NB4 (cell line): ENCODE data around the gene PLP2.

ENCODE experiments used
- DNase-seq: peaks from one replicate; pipeline ENCODE4 v3.0.0; 2010; ENCODE audit warnings: low read depth
- H3K4me3 ChIP-seq: one replicate; pipeline ENCODE4 v1.5.1; 2011; ENCODE audit warnings: mild to moderate bottlenecking, low read depth, low read length, moderate library complexity
- MYC ChIP-seq: IDR thresholded peaks from 2 replicates; pipeline ENCODE4 v1.6.1; 2011; ENCODE audit warnings: low read depth, low read length
- POLR2A ChIP-seq: IDR thresholded peaks from 2 replicates; pipeline ENCODE4 v1.6.1; 2011; ENCODE audit warnings: mild to moderate bottlenecking; ENCODE audit not compliant: insufficient read length; ENCODE audit errors: extremely low read depth
- TF ChIP-seq, protein P1 (sequence below): IDR thresholded peaks from 2 replicates; pipeline ENCODE4 v1.6.1; 2011; ENCODE audit warnings: low read depth, low read length
- TF ChIP-seq, protein P2 (sequence below): IDR thresholded peaks from one replicate; pipeline ENCODE4 v1.5.1; 2012; ENCODE audit warnings: low read depth, low read length

PLP2 gene

DNA sequence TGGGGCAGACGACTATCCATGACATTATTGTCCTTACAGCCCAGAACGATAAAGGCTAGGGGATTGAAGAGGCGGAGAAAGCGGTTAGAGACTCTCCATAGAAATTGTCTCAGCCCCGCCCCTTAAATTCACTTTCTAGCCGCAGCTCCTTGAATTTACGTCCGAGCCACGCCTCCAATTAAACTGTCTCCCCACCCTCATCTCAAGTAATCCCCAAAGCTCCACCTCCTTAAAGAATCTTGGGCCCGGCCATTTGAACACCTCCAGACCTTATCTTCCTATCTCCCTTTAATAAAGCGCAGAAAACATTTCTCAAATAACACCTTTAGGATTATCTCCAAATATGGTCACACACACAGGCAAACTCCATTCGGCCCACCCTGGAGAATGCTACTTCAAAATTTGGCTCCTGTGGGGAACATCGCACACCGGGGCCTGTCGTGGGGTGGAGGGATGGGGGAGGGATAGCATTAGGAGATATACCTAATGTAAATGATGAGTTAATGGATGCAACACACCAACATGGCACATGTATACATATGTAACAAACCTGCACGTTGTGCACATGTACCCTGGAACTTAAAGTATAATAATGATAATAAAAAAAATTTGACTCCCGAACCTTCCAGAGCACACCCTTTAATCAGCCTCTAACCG is 16.3 kb upstream of the PLP2 start:
- TF ChIP-seq, protein P1, sequence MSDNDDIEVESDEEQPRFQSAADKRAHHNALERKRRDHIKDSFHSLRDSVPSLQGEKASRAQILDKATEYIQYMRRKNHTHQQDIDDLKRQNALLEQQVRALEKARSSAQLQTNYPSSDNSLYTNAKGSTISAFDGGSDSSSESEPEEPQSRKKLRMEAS, result no peak
- TF ChIP-seq MYC (no peak), POLR2A (no peak)
- TF ChIP-seq, protein P2, sequence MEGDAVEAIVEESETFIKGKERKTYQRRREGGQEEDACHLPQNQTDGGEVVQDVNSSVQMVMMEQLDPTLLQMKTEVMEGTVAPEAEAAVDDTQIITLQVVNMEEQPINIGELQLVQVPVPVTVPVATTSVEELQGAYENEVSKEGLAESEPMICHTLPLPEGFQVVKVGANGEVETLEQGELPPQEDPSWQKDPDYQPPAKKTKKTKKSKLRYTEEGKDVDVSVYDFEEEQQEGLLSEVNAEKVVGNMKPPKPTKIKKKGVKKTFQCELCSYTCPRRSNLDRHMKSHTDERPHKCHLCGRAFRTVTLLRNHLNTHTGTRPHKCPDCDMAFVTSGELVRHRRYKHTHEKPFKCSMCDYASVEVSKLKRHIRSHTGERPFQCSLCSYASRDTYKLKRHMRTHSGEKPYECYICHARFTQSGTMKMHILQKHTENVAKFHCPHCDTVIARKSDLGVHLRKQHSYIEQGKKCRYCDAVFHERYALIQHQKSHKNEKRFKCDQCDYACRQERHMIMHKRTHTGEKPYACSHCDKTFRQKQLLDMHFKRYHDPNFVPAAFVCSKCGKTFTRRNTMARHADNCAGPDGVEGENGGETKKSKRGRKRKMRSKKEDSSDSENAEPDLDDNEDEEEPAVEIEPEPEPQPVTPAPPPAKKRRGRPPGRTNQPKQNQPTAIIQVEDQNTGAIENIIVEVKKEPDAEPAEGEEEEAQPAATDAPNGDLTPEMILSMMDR, result no peak
- DNase-seq, result peak; percentile 80
- peak overlapping the region; percentile 42 for H3K4me3 ChIP-seq

DNA sequence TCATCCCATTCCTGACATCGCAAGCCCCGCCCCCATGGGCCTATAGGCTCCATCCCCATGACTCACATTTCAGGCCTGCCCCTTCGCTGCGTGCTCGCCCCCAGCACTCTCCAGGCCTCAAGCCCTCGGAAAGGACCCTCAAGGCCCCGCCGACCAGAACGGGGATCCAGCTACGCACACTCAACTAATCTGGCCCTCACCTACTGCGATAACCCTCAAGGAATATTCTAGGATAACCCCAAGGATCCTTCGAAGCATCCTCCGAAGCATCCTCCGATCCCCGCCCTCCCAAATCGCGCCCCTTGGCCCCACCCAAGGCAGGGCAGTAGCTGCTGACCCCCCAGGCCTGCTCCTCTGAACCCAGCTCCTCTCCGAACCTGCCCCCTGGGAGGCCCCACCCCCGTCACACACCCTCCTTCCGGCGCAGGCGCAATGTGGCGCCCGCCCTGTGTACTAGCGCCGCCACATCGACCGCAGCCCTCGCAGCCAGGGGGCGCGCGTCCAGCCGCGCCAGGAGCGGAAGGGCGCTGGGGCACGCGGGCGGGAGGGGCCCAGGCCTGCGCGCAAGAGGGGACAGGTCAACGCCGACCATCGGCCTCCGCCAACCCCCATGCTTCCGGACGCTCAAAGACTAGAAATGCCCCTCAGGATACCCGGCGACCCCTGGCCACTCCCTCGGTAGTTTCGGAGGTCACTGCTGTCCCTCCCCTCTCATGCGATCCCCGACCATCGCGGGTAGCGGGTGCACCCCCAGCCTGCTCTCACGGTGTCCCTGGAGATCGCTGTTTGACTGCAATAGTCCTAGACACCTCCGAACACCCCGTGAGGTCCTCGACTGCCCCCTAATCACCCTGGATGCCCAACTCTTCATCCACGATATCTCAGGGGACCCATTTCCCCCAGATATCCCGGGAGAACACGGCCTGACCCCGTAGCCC is 15.5 kb upstream of the PLP2 start:
- TF ChIP-seq MYC, result peak; percentile 66
- TF ChIP-seq, protein P2, result peak; percentile 36
- peak; percentile 34 for TF ChIP-seq POLR2A
- TF ChIP-seq, protein P1, result peak; percentile 76
- H3K4me3 ChIP-seq, result peak overlapping the region; percentile 42
- DNase-seq, result peak; percentile 82

DNA sequence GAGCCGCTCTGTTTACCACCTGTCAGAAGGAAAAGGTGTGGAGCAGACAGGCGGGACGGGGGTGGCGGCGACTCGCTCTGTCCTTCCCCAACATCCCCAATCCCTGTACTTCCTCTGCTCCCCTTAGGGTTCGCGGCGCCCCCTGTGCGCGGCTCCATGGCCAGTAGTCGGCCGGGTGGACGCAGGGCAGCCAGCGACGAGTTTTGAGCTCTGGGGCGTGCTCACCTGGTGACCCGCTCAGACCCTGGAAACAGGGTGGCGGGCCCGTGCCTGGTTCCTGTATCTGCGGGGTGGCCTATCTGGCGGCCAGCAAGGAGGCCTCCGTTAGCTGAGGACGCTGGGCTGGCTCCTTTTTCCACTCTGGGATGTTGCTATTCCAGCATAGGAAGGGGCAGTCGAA is 14.5 kb upstream of the PLP2 start:
- no peak overlapping the region for H3K4me3 ChIP-seq
- TF ChIP-seq MYC, result no peak
- TF ChIP-seq, protein P2, result no peak
- TF ChIP-seq, protein P1, result no peak
- TF ChIP-seq POLR2A, result no peak
- no peak for DNase-seq

DNA sequence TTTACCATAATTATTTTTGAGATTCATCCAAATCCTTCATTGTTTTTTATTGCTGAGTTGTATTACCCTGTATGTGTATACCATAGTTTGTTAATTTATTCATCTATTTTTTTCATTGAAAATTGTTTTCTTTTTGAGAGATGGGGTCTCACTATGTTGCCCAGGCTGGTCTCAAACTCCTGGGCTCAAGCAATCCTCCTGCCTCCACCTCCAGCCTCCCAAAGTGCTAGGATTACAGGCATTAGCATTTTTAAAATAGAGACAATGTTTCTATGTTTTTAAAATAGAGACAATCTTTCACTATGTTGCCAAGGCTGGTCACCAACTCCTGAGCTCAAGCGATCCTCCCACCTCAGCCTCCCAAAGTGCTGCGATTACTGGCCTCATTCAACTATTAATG is 10.8 kb upstream of the PLP2 start:
- DNase-seq, result no peak
- H3K4me3 ChIP-seq, result no peak overlapping the region
- TF ChIP-seq, protein P1, result no peak

DNA sequence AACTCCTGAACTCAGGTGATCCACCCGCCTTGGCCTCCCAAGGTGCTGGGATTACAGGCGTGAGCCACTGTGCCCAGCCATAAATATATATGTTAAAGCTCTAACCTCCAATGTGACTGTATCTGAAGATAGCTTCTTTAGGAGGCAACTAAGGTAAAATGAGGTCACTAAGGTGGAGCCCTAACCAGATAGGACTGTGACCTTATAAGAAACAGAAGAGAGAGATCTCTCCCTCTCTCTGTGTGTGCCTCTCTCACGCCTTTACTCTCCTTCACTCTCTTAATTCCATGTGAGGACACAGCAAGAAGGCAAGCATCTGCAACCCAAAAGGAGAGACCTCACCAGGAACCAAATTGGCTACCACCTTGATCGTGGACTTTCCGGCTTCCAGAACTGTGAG is 10.1 kb upstream of the PLP2 start:
- DNase-seq, result no peak
- no peak overlapping the region for H3K4me3 ChIP-seq

More for the DNA sequence above, 10.1 kb upstream of the PLP2 start:
- TF ChIP-seq POLR2A (no peak), MYC (no peak)
- TF ChIP-seq, protein P2, result no peak
- TF ChIP-seq, protein P1, result no peak
